Hepatocyte (in vitro differentiated cells): ENCODE measurements around the gene KIAA1671. TPM values are rescaled to one million over a fixed set of nuclear protein-coding genes. Genes with fewer than 3 reads are reported as not detected.

Experiments used
- DNase-seq: peaks from one replicate; pipeline ENCODE4 v3.0.0-alpha.2; 2016; ENCODE audit warnings: low spot score
- H2AFZ ChIP-seq: fragments of 200-600 bp; sonication (generic); 2 replicates; pipeline ENCODE4 v1.6.0; 2016; ENCODE audit warnings: antibody characterized with exemption, mild to moderate bottlenecking
- H3K27ac ChIP-seq: fragments of 200-600 bp; sonication (generic); 2 replicates; pipeline ENCODE4 v1.5.1; 2016; ENCODE audit warnings: mild to moderate bottlenecking
- H3K27me3 ChIP-seq: fragments of 200-600 bp; sonication (generic); 2 replicates; pipeline ENCODE4 v1.6.1; 2016
- H3K36me3 ChIP-seq: fragments of 200-600 bp; sonication (generic); replicated peaks from 2 replicates; pipeline ENCODE4 v1.5.1; 2016; ENCODE audit warnings: low read depth; ENCODE audit not compliant: insufficient read depth
- H3K4me1 ChIP-seq: fragments of 200-600 bp; sonication (generic); 2 replicates; pipeline ENCODE4 v1.5.1; 2016; ENCODE audit warnings: mild to moderate bottlenecking, moderate library complexity; ENCODE audit not compliant: insufficient read depth
- H3K4me2 ChIP-seq: fragments of 200-600 bp; sonication (generic); 2 replicates; pipeline ENCODE4 v1.6.0; 2016
- H3K4me3 ChIP-seq: fragments of 200-600 bp; sonication (generic); 2 replicates; pipeline ENCODE4 v1.5.1; 2016; ENCODE audit warnings: mild to moderate bottlenecking
- H3K79me2 ChIP-seq: fragments of 200-600 bp; sonication (generic); 2 replicates; pipeline ENCODE4 v1.6.0; 2017; ENCODE audit warnings: mild to moderate bottlenecking
- H3K9me2 ChIP-seq: fragments of 200-600 bp; sonication (generic); replicated peaks from 2 replicates; pipeline ENCODE4 v1.6.0; 2017; ENCODE audit warnings: mild to moderate bottlenecking; ENCODE audit not compliant: insufficient read depth
- H3K9me3 ChIP-seq: fragments of 200-600 bp; sonication (generic); 2 replicates; pipeline ENCODE4 v1.5.1; 2016; ENCODE audit warnings: low read depth, mild to moderate bottlenecking
- H4K20me1 ChIP-seq: fragments of 200-600 bp; sonication (generic); 2 replicates; pipeline ENCODE4 v1.6.0; 2016; ENCODE audit warnings: mild to moderate bottlenecking; ENCODE audit not compliant: insufficient read depth, poor library complexity, severe bottlenecking
- EZH2 ChIP-seq: fragments of 200-600 bp; sonication (generic); IDR thresholded peaks from 2 replicates; pipeline ENCODE4 v1.6.1; 2016; ENCODE audit warnings: antibody characterized with exemption, mild to moderate bottlenecking, borderline replicate concordance
- EZH2phosphoT487 ChIP-seq: fragments of 200-600 bp; sonication (generic); IDR thresholded peaks from one replicate; pipeline ENCODE4 v1.6.1; 2018; ENCODE audit warnings: antibody characterized with exemption, mild to moderate bottlenecking, low read depth, moderate library complexity; ENCODE audit not compliant: unreplicated experiment, severe bottlenecking
- WGBS: methylation state at CpG from one replicate; pipeline ENCODE4 v1.1.6; 2016; ENCODE audit warnings: low lambda C conversion rate; ENCODE audit errors: missing lambda C conversion rate; 5-methylcytosine and 5-hydroxymethylcytosine counted together
- polyA plus RNA-seq: library from polyadenylated mRNA; unstranded; fragments of >200 nt; fragmentation: Nextera tagmentation; extraction: Ambion mirVana; gene quantifications from 2 replicates; pipeline ENCODE4 v1.2.1, GENCODE V29; 2016
- total RNA-seq: library from RNA; depleted of rRNA; stranded (reverse); fragments of >200 nt; gene quantifications from 2 replicates; pipeline ENCODE4 v1.2.3, GENCODE V29; 2014
- TF ChIP-seq, protein P1 (sequence below): fragments of 200-600 bp; sonication (generic); IDR thresholded peaks from 2 replicates; pipeline ENCODE4 v1.5.1; 2016; ENCODE audit warnings: antibody characterized with exemption, mild to moderate bottlenecking; ENCODE audit not compliant: poor library complexity

The KIAA1671 gene
- total and polyA plus RNA-seq, 2 experiments from 2014 or later: 8.1 to 26.5 TPM

DNA sequence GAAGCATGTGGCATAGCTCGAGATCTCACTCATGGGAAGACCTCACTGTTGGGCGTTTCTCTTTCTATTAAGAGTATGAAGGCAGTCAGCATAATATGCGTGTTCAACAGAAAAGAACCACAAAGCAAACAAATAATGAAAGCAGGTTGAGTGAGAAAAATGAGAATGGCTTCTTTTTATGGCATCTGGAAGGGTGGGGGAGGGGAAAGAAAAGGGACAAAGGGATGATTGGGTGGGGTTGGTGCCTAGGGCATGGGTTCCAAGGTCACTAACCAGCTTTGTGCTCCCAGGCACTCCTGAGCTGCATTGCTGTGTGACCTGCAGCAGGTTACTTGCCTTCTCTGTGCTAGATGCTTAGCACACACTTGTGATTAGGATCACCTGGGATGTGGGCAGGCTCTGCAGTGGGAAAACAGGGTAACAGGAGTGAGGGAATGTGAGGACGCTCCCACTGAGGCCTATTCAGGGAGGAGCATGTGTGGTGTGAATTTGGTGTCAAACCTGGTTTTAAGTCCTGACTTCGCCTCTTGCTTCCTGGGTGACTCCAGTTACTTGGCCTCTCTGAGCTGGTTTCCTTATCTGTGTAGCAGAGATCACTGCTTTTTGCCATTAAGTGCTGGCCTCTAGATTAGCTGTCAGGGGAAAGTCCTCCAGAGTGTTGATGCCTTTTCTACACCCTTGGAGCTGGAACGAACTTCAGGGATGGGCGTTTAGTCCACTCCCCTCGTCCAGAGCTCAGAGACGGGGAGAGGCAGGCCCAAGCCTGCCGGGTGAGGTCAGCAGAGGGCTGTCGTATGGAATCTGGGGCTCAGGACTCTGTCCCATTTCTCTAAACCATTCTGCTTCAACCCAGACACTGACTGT, 74.8 kb downstream of the KIAA1671 start:
- TF ChIP-seq EZH2phosphoT487: no peak
- no peak for TF ChIP-seq EZH2
- TF ChIP-seq, protein P1, sequence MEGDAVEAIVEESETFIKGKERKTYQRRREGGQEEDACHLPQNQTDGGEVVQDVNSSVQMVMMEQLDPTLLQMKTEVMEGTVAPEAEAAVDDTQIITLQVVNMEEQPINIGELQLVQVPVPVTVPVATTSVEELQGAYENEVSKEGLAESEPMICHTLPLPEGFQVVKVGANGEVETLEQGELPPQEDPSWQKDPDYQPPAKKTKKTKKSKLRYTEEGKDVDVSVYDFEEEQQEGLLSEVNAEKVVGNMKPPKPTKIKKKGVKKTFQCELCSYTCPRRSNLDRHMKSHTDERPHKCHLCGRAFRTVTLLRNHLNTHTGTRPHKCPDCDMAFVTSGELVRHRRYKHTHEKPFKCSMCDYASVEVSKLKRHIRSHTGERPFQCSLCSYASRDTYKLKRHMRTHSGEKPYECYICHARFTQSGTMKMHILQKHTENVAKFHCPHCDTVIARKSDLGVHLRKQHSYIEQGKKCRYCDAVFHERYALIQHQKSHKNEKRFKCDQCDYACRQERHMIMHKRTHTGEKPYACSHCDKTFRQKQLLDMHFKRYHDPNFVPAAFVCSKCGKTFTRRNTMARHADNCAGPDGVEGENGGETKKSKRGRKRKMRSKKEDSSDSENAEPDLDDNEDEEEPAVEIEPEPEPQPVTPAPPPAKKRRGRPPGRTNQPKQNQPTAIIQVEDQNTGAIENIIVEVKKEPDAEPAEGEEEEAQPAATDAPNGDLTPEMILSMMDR: no peak
- Histone ChIP-seq H3K27ac (peak overlapping the region; percentile 87), H3K79me2 (peaks cover 6% of the 10 kb centered on the region), H4K20me1 (no peaks in the 10 kb centered on the region), H3K4me3 (no peak overlapping the region), H3K36me3 (no peaks in the 10 kb centered on the region), H3K4me1 (peaks cover 23% of the 10 kb centered on the region), H3K9me3 (no peaks in the 10 kb centered on the region), H3K4me2 (peak overlapping the region; percentile 16), H2AFZ (no peak overlapping the region), H3K27me3 (no peaks in the 10 kb centered on the region), H3K9me2 (no peaks in the 10 kb centered on the region)
- peak; percentile 64 for DNase-seq
- WGBS: 63% methylated on average over 11 of the region's 11 CpGs

DNA sequence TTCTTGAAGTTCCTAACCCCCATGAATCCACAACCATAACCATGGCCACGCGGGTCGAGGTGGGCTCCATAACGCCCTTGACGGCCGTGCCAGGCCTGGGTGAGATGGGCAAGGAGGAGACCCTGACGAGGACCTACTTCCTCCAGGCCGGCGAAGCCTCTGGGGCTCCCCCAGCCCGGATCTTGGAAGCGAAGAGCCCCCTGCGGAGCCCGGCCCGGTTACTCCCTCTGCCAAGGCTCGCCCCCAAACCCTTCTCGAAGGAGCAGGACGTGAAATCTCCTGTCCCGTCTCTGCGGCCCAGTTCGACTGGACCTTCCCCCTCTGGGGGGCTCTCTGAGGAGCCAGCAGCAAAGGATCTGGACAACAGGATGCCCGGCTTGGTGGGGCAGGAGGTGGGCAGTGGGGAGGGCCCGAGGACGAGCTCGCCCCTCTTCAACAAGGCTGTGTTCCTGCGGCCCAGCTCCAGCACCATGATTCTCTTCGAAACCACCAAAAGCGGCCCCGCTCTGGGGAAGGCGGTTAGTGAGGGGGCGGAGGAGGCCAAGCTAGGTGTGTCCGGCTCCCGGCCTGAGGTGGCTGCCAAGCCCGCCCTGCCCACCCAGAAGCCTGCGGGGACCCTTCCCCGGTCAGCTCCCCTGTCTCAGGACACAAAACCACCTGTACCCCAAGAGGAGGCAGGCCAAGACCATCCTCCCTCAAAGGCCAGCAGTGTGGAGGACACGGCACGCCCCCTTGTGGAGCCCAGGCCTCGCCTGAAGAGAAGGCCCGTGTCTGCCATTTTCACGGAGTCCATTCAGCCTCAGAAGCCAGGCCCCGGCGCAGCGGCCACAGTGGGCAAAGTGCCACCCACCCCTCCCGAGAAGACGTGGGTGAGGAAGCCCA, 75.7 kb downstream of the KIAA1671 start:
- Histone ChIP-seq H3K9me2 (no peaks in the 10 kb centered on the region), H4K20me1 (no peaks in the 10 kb centered on the region), H3K4me1 (peaks cover 23% of the 10 kb centered on the region), H3K4me2 (no peak overlapping the region), H2AFZ (no peak overlapping the region), H3K36me3 (no peaks in the 10 kb centered on the region), H3K27me3 (no peaks in the 10 kb centered on the region), H3K4me3 (no peak overlapping the region), H3K27ac (peak overlapping the region; percentile 87), H3K9me3 (no peaks in the 10 kb centered on the region), H3K79me2 (peaks cover 4% of the 10 kb centered on the region)
- 93% methylated on average over 37 of the region's 45 CpGs for WGBS
- DNase-seq: peak; percentile 49
- no peak for TF ChIP-seq EZH2
- TF ChIP-seq, protein P1: peak; percentile 47

DNA sequence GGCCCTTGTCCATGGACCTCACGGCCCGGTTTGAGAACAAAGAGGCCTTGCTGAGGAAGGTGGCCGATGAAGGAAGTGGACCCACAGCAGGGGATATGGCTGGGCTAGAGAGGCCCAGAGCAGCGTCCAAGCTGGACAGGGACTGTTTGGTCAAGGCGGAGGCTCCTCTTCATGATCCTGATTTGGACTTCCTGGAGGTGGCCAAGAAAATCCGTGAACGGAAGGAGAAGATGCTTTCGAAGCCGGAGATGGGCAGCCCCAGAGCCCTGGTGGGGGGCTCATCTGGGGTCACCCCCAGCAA, 76.3 kb downstream of the KIAA1671 start:
- Histone ChIP-seq H3K4me1 (peaks cover 23% of the 10 kb centered on the region), H3K9me2 (no peaks in the 10 kb centered on the region), H4K20me1 (no peaks in the 10 kb centered on the region), H3K9me3 (no peaks in the 10 kb centered on the region), H2AFZ (no peak overlapping the region), H3K4me3 (no peak overlapping the region), H3K27me3 (no peaks in the 10 kb centered on the region), H3K27ac (no peak overlapping the region), H3K36me3 (no peaks in the 10 kb centered on the region), H3K4me2 (no peak overlapping the region), H3K79me2 (peaks cover 4% of the 10 kb centered on the region)
- no peak for DNase-seq
- TF ChIP-seq EZH2phosphoT487 (no peak), EZH2 (no peak)
- TF ChIP-seq, protein P1: no peak
- 95% methylated on average over 9 of the region's 9 CpGs for WGBS
